Panc1 (cell line): ENCODE measurements around the gene KPNB1.

Experiments
- POLR2AphosphoS5 ChIP-seq: IDR thresholded peaks from 2 replicates; pipeline ENCODE4 v1.6.1; 2012; ENCODE audit warnings: mild to moderate bottlenecking, low read depth, low read length, moderate library complexity
- REST ChIP-seq, 2 experiments: IDR thresholded peaks; 2 replicates each; pipeline ENCODE4 v1.6.1; 2011 to 2012; ENCODE audit warnings: low read depth in 2 of 2, control low read depth in 1 of 2, low read length in 1 of 2, mild to moderate bottlenecking in 1 of 2, moderate library complexity in 1 of 2; ENCODE audit not compliant: insufficient read depth in 1 of 2
- SIN3A ChIP-seq: IDR thresholded peaks from 2 replicates; pipeline ENCODE4 v1.6.1; 2012; ENCODE audit warnings: low read depth, mild to moderate bottlenecking, low read length, moderate library complexity, borderline replicate concordance; ENCODE audit not compliant: insufficient read depth
- TCF7L2 ChIP-seq: IDR thresholded peaks from 2 replicates; pipeline ENCODE4 v1.6.1; 2011; ENCODE audit warnings: mild to moderate bottlenecking, low read depth, low read length, inconsistent platforms
- TF ChIP-seq, protein P1 (sequence below): fragments of 450-650 bp; IDR thresholded peaks from 2 replicates; pipeline ENCODE4 v1.5.1; 2017; ENCODE audit warnings: mild to moderate bottlenecking

DNA sequence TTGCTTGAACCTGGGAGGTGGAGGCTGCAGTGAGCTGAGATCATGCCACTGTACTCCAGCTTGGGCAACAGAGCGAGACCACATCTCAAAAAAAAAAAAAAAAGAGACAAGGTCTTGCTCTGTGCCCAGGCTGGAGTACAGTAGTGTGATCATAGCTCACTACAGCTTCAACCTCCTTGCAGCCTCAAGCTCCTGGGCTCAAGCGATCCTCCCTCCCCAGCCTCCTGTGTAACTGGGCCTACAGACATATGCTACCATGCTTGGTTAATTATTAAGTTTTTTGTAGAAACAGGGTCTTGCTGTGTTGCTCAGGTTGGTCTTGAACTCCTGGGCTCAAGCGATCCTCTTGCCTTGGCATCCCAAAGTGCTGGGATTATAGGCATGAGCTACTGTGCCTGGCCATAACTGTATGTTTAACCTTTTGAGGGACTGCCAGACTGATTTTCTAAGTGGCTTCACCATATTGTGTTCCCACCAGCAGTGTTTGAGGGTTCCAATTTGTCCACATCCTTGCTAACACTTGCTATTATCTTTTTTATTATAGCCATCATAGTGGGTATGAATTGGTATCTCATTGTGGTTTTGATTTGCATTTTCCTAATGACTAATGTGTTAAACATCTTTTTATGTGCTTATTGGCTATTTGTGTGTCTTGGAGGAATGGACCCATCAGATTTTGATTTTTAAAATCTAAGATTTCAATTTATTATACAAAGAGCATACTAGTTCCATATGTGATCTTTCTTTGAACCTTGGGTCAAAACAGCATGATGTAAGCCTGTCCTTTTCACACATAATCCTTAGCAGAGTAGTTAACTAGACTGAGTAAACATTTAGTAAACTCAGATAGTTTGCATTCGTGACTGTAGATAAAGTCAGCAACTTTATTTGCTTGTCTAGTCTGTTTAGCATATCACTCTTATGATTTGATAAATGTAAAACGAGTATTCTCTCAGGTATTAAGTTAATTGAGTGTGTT, 38.1 kb upstream of the KPNB1 start:
- TF ChIP-seq, protein P1, sequence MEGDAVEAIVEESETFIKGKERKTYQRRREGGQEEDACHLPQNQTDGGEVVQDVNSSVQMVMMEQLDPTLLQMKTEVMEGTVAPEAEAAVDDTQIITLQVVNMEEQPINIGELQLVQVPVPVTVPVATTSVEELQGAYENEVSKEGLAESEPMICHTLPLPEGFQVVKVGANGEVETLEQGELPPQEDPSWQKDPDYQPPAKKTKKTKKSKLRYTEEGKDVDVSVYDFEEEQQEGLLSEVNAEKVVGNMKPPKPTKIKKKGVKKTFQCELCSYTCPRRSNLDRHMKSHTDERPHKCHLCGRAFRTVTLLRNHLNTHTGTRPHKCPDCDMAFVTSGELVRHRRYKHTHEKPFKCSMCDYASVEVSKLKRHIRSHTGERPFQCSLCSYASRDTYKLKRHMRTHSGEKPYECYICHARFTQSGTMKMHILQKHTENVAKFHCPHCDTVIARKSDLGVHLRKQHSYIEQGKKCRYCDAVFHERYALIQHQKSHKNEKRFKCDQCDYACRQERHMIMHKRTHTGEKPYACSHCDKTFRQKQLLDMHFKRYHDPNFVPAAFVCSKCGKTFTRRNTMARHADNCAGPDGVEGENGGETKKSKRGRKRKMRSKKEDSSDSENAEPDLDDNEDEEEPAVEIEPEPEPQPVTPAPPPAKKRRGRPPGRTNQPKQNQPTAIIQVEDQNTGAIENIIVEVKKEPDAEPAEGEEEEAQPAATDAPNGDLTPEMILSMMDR = no peak
- TF ChIP-seq POLR2AphosphoS5 (no peak), SIN3A (no peak), REST (IDR thresholded peaks at IDR 0.05; ENCODE audit: insufficient read depth in 1 of 2, low read depth in 2 of 2, low read length in 1 of 2) (no peak), TCF7L2 (no peak)
